ENCODE results near the gene NKD1. TPM values are rescaled to one million over a fixed set of nuclear protein-coding genes. Genes with fewer than 3 reads are reported as not detected.

NKD1 gene
- total and polyA plus RNA-seq, 8 donors: 0.44 to 284 (median 2.1) TPM

DNA sequence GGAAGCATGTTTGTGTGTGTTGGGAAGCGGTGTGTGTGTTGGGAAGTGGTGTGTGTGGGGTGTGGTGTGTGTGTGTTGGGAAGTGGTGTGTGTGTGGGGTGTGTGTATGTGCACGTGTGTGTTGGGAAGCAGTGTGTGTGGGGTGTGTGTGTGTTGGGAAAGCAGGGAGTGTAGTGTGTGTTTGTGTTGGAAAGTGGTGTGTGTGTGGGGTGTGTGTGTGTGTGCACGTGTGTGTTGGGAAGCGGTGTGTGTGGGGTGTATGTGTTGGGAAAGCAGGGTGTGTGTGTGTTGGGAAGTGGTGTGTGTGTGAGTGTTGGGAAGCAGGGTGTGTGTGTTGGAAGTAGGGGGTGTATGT is 144.4 kb downstream of the NKD1 start:
- Histone ChIP-seq H3K9me3 (no peaks in the 10 kb centered on the region), H3K27ac (no peak overlapping the region), H3K4me1 (peaks cover 21 to 41% (median 27%) of the 10 kb centered on the region in 4 donors), H3K36me3 (no peaks in the 10 kb centered on the region), H3K4me3 (peak overlapping the region in 1 of 4 donors; percentile 51), H3K27me3 (no peaks in the 10 kb centered on the region)
- intact Hi-C loops (cut with DNase I; ENCODE audit: low total_unique reads): no loop called here
- DNase-seq: no peak
- 76 to 85% (median 80%) methylated on average over 4 of the region's 4 CpGs for WGBS, 5 donors
- TF ChIP-seq POLR2A (IDR thresholded peaks at IDR 0.05): peak in 1 of 4 donors; percentile 65
- TF ChIP-seq, protein P1, sequence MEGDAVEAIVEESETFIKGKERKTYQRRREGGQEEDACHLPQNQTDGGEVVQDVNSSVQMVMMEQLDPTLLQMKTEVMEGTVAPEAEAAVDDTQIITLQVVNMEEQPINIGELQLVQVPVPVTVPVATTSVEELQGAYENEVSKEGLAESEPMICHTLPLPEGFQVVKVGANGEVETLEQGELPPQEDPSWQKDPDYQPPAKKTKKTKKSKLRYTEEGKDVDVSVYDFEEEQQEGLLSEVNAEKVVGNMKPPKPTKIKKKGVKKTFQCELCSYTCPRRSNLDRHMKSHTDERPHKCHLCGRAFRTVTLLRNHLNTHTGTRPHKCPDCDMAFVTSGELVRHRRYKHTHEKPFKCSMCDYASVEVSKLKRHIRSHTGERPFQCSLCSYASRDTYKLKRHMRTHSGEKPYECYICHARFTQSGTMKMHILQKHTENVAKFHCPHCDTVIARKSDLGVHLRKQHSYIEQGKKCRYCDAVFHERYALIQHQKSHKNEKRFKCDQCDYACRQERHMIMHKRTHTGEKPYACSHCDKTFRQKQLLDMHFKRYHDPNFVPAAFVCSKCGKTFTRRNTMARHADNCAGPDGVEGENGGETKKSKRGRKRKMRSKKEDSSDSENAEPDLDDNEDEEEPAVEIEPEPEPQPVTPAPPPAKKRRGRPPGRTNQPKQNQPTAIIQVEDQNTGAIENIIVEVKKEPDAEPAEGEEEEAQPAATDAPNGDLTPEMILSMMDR (IDR thresholded peaks at IDR 0.05): no peak

GRCh38 chr16:50692999-50693781 is 145.0 kb downstream of the NKD1 start, which contains the start of gene NOD2:
TSS of gene NOD2 (plus strand) at chr16:50693606. CDS start at chr16:50699496, 5,890 bp downstream.
- peaks cover 22 to 44% (median 32%) of the 10 kb centered on the region in 4 donors for H3K4me1 ChIP-seq
- peak; percentile 51 to 64 for DNase-seq
- H3K27me3 ChIP-seq: no peaks in the 10 kb centered on the region
- no peaks in the 10 kb centered on the region for H3K9me3 ChIP-seq
- H3K4me3 ChIP-seq: peak within 1 kb of the TSS; percentile 43 to 53 (median 50)
- intact Hi-C loops (cut with DNase I; ENCODE audit: low total_unique reads): no loop called here
- TF ChIP-seq POLR2AphosphoS5 (IDR thresholded peaks at IDR 0.05) (no peak), EP300 (IDR thresholded peaks at IDR 0.05) (no peak), POLR2A (IDR thresholded peaks at IDR 0.05) (no peak)
- TF ChIP-seq, protein P1 (IDR thresholded peaks at IDR 0.05): no peak
- peak within 1 kb of the TSS in 4 of 5 donors; percentile 6 to 50 (median 42) for H3K27ac ChIP-seq
- WGBS, 5 donors: 10 to 21% (median 13%) methylated on average over 32 to 56 of the region's 56 CpGs
- H3K36me3 ChIP-seq: no peaks in the 10 kb centered on the region

GRCh38 chr16:50694206-50694605 is 146.0 kb downstream of the NKD1 start:
- Histone ChIP-seq H3K27ac (peak overlapping the region in 1 of 5 donors; percentile 43), H3K4me1 (peaks cover 22 to 51% (median 36%) of the 10 kb centered on the region in 4 donors), H3K4me3 (peak overlapping the region; percentile 43 to 53 (median 50)), H3K27me3 (no peaks in the 10 kb centered on the region), H3K36me3 (no peaks in the 10 kb centered on the region), H3K9me3 (no peaks in the 10 kb centered on the region)
- intact Hi-C loops (cut with DNase I; ENCODE audit: low total_unique reads): no loop called here
- WGBS, 5 donors: 86 to 98% (median 91%) methylated on average over 2 of the region's 2 CpGs
- DNase-seq: no peak
- TF ChIP-seq POLR2A (IDR thresholded peaks at IDR 0.05): no peak

DNA sequence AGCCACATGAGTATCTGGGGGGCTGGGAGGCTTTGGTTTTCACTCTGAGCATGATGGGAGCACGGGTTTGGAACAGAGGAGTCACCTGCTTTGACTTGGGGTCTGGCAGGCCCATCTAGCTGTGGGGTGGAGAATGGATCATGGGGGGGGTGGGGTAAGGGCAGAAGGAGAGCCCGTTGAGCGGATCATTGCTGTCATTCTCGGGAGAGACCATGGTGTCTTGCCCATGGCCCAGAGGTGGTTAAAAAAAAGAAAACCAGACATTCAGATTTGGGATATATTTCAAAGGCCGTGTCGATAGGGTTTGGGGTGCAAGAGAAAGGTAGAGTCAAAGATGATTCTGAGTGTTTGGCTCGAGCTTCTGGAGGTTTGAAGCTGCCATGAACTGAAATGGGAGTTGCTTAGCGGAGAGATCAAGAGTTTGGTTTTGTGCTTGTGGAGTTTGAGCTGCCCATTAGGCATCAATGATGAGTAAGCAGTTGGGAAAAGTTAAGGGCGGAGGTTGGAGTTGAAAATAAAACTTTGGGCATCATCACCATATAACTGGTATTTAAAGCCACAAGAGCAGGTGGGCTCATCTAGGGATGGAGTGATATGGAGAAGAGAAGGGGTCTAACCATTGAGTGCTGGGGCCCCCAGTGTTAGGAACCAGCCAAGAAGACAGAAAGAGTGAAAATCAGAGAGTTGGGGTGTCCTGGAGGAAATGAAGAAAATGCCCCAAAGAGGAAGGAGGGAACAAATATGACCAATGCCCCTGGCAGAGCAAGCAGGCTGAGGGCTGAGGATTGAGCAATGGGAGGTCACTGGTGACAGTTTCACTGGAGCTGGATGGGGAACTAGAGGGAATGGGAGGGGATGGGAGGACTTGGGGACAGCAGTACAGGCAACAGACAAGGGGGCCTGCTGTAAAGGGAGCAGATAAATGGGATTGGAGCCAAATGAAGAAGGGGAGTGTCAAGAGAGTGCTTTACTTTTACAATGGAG is 147.1 kb downstream of the NKD1 start:
- no peaks in the 10 kb centered on the region for H3K36me3 ChIP-seq
- no peak for DNase-seq
- no peaks in the 10 kb centered on the region for H3K27me3 ChIP-seq
- no peak overlapping the region for H3K4me3 ChIP-seq
- TF ChIP-seq POLR2A (IDR thresholded peaks at IDR 0.05) (no peak), POLR2AphosphoS5 (IDR thresholded peaks at IDR 0.05) (no peak), EP300 (IDR thresholded peaks at IDR 0.05) (no peak)
- TF ChIP-seq, protein P1 (IDR thresholded peaks at IDR 0.05): no peak
- WGBS, 5 donors: 93 to 97% (median 94%) methylated on average over 9 of the region's 9 CpGs
- peaks cover 22 to 59% (median 39%) of the 10 kb centered on the region in 4 donors for H3K4me1 ChIP-seq
- H3K27ac ChIP-seq: peak overlapping the region in 4 of 5 donors; percentile 20 to 72 (median 56)
- intact Hi-C loops (cut with DNase I; ENCODE audit: low total_unique reads): no loop called here
- no peaks in the 10 kb centered on the region for H3K9me3 ChIP-seq

All from stomach (tissue), 9 donors.